ENCODE measurements around the gene RAI14.

Gene RAI14

GRCh38 chr5:34682926-34683623, 26.9 kb downstream of the RAI14 start:
- Histone ChIP-seq H3K4me1 (ENCODE audit: control insufficient read depth, low read length) (no peaks in the 10 kb centered on the region), H3K79me2 (ENCODE audit: control insufficient read depth, low read length) (no peaks in the 10 kb centered on the region), H3F3A (ENCODE audit: control insufficient read depth, insufficient read depth) (no peaks in the 10 kb centered on the region), H3K4me2 (ENCODE audit: low read length) (no peak overlapping the region), H3K27me3 (ENCODE audit: control insufficient read depth, low read length) (no peaks in the 10 kb centered on the region), H3K4me3 (ENCODE audit: low read length) (no peak overlapping the region), H3K36me3 (ENCODE audit: control insufficient read depth, low read length) (no peaks in the 10 kb centered on the region), H4K20me1 (ENCODE audit: control insufficient read depth, insufficient read depth, low read depth, low read length) (no peaks in the 10 kb centered on the region), H3K9me2 (replicated peaks; ENCODE audit: control insufficient read depth, low read length) (no peaks in the 10 kb centered on the region), H3K27ac (ENCODE audit: low read depth, low read length) (no peak overlapping the region), H3K9me3 (ENCODE audit: control insufficient read depth, insufficient read depth, low read length) (no peaks in the 10 kb centered on the region; the same call in 1 of the 2 replicates)
- no peak for TF ChIP-seq EZH2phosphoT487 (IDR thresholded peaks at IDR 0.05; ENCODE audit: borderline replicate concordance, low read length)
- TF ChIP-seq CTCF (IDR thresholded peaks at IDR 0.05; ENCODE audit: low read depth, low read length, poor library complexity, severe bottlenecking) = no peak

GRCh38 chr5:34684281-34684979, 28.3 kb downstream of the RAI14 start:
- no peak overlapping the region for H3K27ac ChIP-seq (ENCODE audit: low read depth, low read length)
- no peak for TF ChIP-seq CTCF (IDR thresholded peaks at IDR 0.05; ENCODE audit: low read depth, low read length, poor library complexity, severe bottlenecking)
- H3K27me3 ChIP-seq (ENCODE audit: control insufficient read depth, low read length) = no peaks in the 10 kb centered on the region
- no peaks in the 10 kb centered on the region for H3K36me3 ChIP-seq (ENCODE audit: control insufficient read depth, low read length)
- no peak overlapping the region for H3K4me3 ChIP-seq (ENCODE audit: low read length)
- no peaks in the 10 kb centered on the region; the same call in 1 of the 2 replicates for H3K9me3 ChIP-seq (ENCODE audit: control insufficient read depth, insufficient read depth, low read length)
- H4K20me1 ChIP-seq (ENCODE audit: control insufficient read depth, insufficient read depth, low read depth, low read length) = no peaks in the 10 kb centered on the region
- H3K4me2 ChIP-seq (ENCODE audit: low read length) = no peak overlapping the region
- no peaks in the 10 kb centered on the region for H3K4me1 ChIP-seq (ENCODE audit: control insufficient read depth, low read length)
- H3K9me2 ChIP-seq (replicated peaks; ENCODE audit: control insufficient read depth, low read length) = no peaks in the 10 kb centered on the region
- no peaks in the 10 kb centered on the region for H3F3A ChIP-seq (ENCODE audit: control insufficient read depth, insufficient read depth)
- H3K79me2 ChIP-seq (ENCODE audit: control insufficient read depth, low read length) = no peaks in the 10 kb centered on the region

GRCh38 chr5:34684980-34685352, 28.8 kb downstream of the RAI14 start:
- H3F3A ChIP-seq (ENCODE audit: control insufficient read depth, insufficient read depth) = no peaks in the 10 kb centered on the region
- H3K4me1 ChIP-seq (ENCODE audit: control insufficient read depth, low read length) = no peaks in the 10 kb centered on the region
- no peaks in the 10 kb centered on the region for H3K79me2 ChIP-seq (ENCODE audit: control insufficient read depth, low read length)
- H3K27ac ChIP-seq (ENCODE audit: low read depth, low read length) = no peak overlapping the region
- no peaks in the 10 kb centered on the region for H4K20me1 ChIP-seq (ENCODE audit: control insufficient read depth, insufficient read depth, low read depth, low read length)
- no peaks in the 10 kb centered on the region for H3K9me2 ChIP-seq (replicated peaks; ENCODE audit: control insufficient read depth, low read length)
- no peaks in the 10 kb centered on the region; the same call in 1 of the 2 replicates for H3K9me3 ChIP-seq (ENCODE audit: control insufficient read depth, insufficient read depth, low read length)
- no peak overlapping the region for H3K4me3 ChIP-seq (ENCODE audit: low read length)
- no peaks in the 10 kb centered on the region for H3K27me3 ChIP-seq (ENCODE audit: control insufficient read depth, low read length)
- no peak for TF ChIP-seq CTCF (IDR thresholded peaks at IDR 0.05; ENCODE audit: low read depth, low read length, poor library complexity, severe bottlenecking)
- no peak for TF ChIP-seq EZH2phosphoT487 (IDR thresholded peaks at IDR 0.05; ENCODE audit: borderline replicate concordance, low read length)
- no peak overlapping the region for H3K4me2 ChIP-seq (ENCODE audit: low read length)
- H3K36me3 ChIP-seq (ENCODE audit: control insufficient read depth, low read length) = no peaks in the 10 kb centered on the region
